IMR-90 (cell line): ENCODE data around the gene MTHFS. TPM values are rescaled to one million over a fixed set of nuclear protein-coding genes. Genes with fewer than 3 reads are reported as not detected.

Source experiments
- ATAC-seq: fragments of 200-7000 bp; cut with Tn5 transposase; 2 replicates; pipeline ENCODE4 v1.9.1; 2020; ENCODE audit warnings: low read depth, mild to moderate bottlenecking, moderate library complexity
- BruUV-seq: library from RNA; stranded (reverse); fragments of 400-500 nt; replicated peaks from 2 replicates; lab custom pipeline; 2021; lab: Mats Ljungman, UMichigan
- CTCF ChIA-PET: fragments of 300-600 bp; formaldehyde crosslinking; extraction: SDS; loops from one replicate; lab custom pipeline; 2021; ENCODE audit warnings: antibody characterized with exemption; lab: Yijun Ruan, JAX
- POLR2A ChIA-PET: fragments of 300-600 bp; sonication (Branson Sonifier 250); formaldehyde crosslinking; loops from one replicate; lab custom pipeline; 2022; ENCODE audit warnings: antibody characterized with exemption; ENCODE audit not compliant: unreplicated experiment; lab: Charles Lee
- DNase-seq: peaks from one replicate; pipeline ENCODE4 v3.0.0; 2013
- H2AFZ ChIP-seq: replicated peaks from 2 replicates; pipeline ENCODE3; 2013; ENCODE audit warnings: low read length, mild to moderate bottlenecking; ENCODE audit not compliant: poor library complexity
- H2AK5ac ChIP-seq: 2 replicates; pipeline ENCODE4 v1.6.1; 2013; ENCODE audit warnings: low read depth, low read length, inconsistent platforms
- H2AK9ac ChIP-seq: replicated peaks from 2 replicates; pipeline ENCODE3; 2013; ENCODE audit warnings: mild to moderate bottlenecking, low read depth, low read length, moderate library complexity; ENCODE audit not compliant: poor library complexity
- H2BK120ac ChIP-seq: 2 replicates; pipeline ENCODE4 v1.6.1; 2013; ENCODE audit warnings: low read depth, low read length, inconsistent platforms
- H2BK15ac ChIP-seq: 3 replicates; pipeline ENCODE4 v1.6.1; 2013; ENCODE audit warnings: low read depth, low read length, inconsistent platforms
- H2BK20ac ChIP-seq: 2 replicates; pipeline ENCODE4 v1.6.1; 2013; ENCODE audit warnings: low read depth, mild to moderate bottlenecking, inconsistent platforms, low read length, moderate library complexity
- H2BK5ac ChIP-seq: 2 replicates; pipeline ENCODE4 v1.6.1; 2013; ENCODE audit warnings: mild to moderate bottlenecking, low read depth, low read length, inconsistent platforms; ENCODE audit not compliant: poor library complexity, severe bottlenecking
- H3K14ac ChIP-seq: replicated peaks from 2 replicates; pipeline ENCODE4 v1.6.1; 2013; ENCODE audit warnings: low read depth, low read length, inconsistent platforms
- H3K18ac ChIP-seq: 2 replicates; pipeline ENCODE4 v1.6.1; 2013; ENCODE audit warnings: low read depth, low read length, control low read depth
- H3K23ac ChIP-seq: 2 replicates; pipeline ENCODE4 v1.6.1; 2013; ENCODE audit warnings: low read depth, low read length, inconsistent platforms
- H3K27ac ChIP-seq: 2 replicates; pipeline ENCODE4 v1.5.1; 2013; ENCODE audit warnings: mild to moderate bottlenecking, control low read depth, low read length; ENCODE audit not compliant: insufficient read depth
- H3K27me3 ChIP-seq: 2 replicates; pipeline ENCODE4 v1.6.1; 2013; ENCODE audit warnings: low read length; ENCODE audit not compliant: control insufficient read depth, insufficient read depth
- H3K36me3 ChIP-seq: 2 replicates; pipeline ENCODE4 v1.6.1; 2013; ENCODE audit warnings: low read length, mixed read lengths; ENCODE audit not compliant: control insufficient read depth, insufficient read depth
- H3K4ac ChIP-seq: 2 replicates; pipeline ENCODE4 v1.6.1; 2013; ENCODE audit warnings: low read depth, low read length, inconsistent platforms
- H3K4me1 ChIP-seq: 2 replicates; pipeline ENCODE4 v1.6.1; 2013; ENCODE audit warnings: low read length, mixed read lengths; ENCODE audit not compliant: control insufficient read depth, insufficient read depth
- H3K4me2 ChIP-seq: 2 replicates; pipeline ENCODE4 v1.6.1; 2013; ENCODE audit warnings: low read depth, mild to moderate bottlenecking, control low read depth, low read length, moderate library complexity
- H3K4me3 ChIP-seq: 2 replicates; pipeline ENCODE4 v1.5.1; 2013; ENCODE audit warnings: low read depth, mild to moderate bottlenecking, control low read depth, low read length, moderate library complexity; ENCODE audit not compliant: insufficient read depth
- H3K56ac ChIP-seq: 2 replicates; pipeline ENCODE4 v1.6.1; 2013; ENCODE audit warnings: low read length, inconsistent platforms; ENCODE audit not compliant: insufficient read depth; ENCODE audit errors: extremely low read depth
- H3K79me1 ChIP-seq, 2 experiments: 2 replicates each; pipeline ENCODE4 v1.6.1; 2013; ENCODE audit warnings: low read length in 2 of 2, inconsistent platforms in 1 of 2, low read depth in 1 of 2
- H3K9ac ChIP-seq: 2 replicates; pipeline ENCODE4 v1.6.1; 2013; ENCODE audit warnings: low read depth, low read length, control low read depth
- H3K9me1 ChIP-seq: 2 replicates; pipeline ENCODE4 v1.6.1; 2013; ENCODE audit warnings: low read length, inconsistent platforms; ENCODE audit not compliant: insufficient read depth
- H3K9me3 ChIP-seq: 2 replicates; pipeline ENCODE4 v1.6.1; 2013; ENCODE audit warnings: low read length; ENCODE audit not compliant: control insufficient read depth, insufficient read depth
- H4K20me1 ChIP-seq: 2 replicates; pipeline ENCODE4 v1.6.1; 2013; ENCODE audit warnings: low read length, inconsistent platforms; ENCODE audit not compliant: insufficient read depth
- H4K5ac ChIP-seq: 2 replicates; pipeline ENCODE4 v1.6.1; 2013; ENCODE audit warnings: mild to moderate bottlenecking, low read depth, low read length, control low read depth
- H4K8ac ChIP-seq, 2 experiments: 2 replicates each; pipeline ENCODE4 v1.6.1; 2013; ENCODE audit warnings: low read depth in 2 of 2, low read length in 2 of 2, control low read depth in 1 of 2, inconsistent platforms in 1 of 2
- H4K91ac ChIP-seq: 2 replicates; pipeline ENCODE4 v1.6.1; 2013; ENCODE audit warnings: low read depth, low read length, inconsistent platforms; ENCODE audit not compliant: insufficient read depth
- BHLHE40 ChIP-seq: fragments of 150-350 bp; IDR thresholded peaks from 2 replicates; pipeline ENCODE4 v1.6.1; 2016; ENCODE audit warnings: mild to moderate bottlenecking, low read depth, low read length
- CTCF ChIP-seq: conservative IDR thresholded peaks from 2 replicates; pipeline ENCODE4 v1.5.1; 2012; ENCODE audit warnings: mild to moderate bottlenecking, low read depth, low read length, improper control_type of control experiment
- FOS ChIP-seq: fragments of 150-350 bp; IDR thresholded peaks from 2 replicates; pipeline ENCODE4 v1.6.1; 2016; ENCODE audit warnings: low read depth, low read length
- MAFK ChIP-seq: IDR thresholded peaks from 2 replicates; pipeline ENCODE4 v1.6.1; 2012; ENCODE audit warnings: low read depth, low read length, improper control_type of control experiment
- MAZ ChIP-seq: IDR thresholded peaks from 2 replicates; pipeline ENCODE4 v1.6.1; 2012; ENCODE audit warnings: low read depth, mild to moderate bottlenecking, low read length, improper control_type of control experiment, moderate library complexity, borderline replicate concordance
- RAD21 ChIP-seq: IDR thresholded peaks from 2 replicates; pipeline ENCODE4 v1.6.1; 2012; ENCODE audit warnings: low read length, improper control_type of control experiment
- RCOR1 ChIP-seq: IDR thresholded peaks from 2 replicates; pipeline ENCODE4 v1.6.1; 2012; ENCODE audit warnings: mild to moderate bottlenecking, low read length, improper control_type of control experiment; ENCODE audit not compliant: insufficient replicate concordance
- USF2 ChIP-seq: fragments of 150-350 bp; IDR thresholded peaks from 2 replicates; pipeline ENCODE4 v1.6.1; 2017; ENCODE audit warnings: mild to moderate bottlenecking, antibody characterized with exemption, low read length, low read depth
- WGBS, 2 experiments: methylation state at CpG; one replicate each; pipeline versions ENCODE4 v1.1.5 to v1.1.7; 2013; ENCODE audit warnings: missing lambda C conversion rate in 2 of 2; ENCODE audit not compliant: insufficient read length in 1 of 2; ENCODE audit errors: extremely low coverage in 2 of 2; 5-methylcytosine and 5-hydroxymethylcytosine counted together
- dilution Hi-C: fragments of 300-500 bp; cut with HindIII; formaldehyde crosslinking; loops from one replicate; pipeline ENCODE4 v1.14.3; 2018; ENCODE audit warnings: low sequenced_read_pairs; ENCODE audit not compliant: unreplicated experiment
- in situ Hi-C: fragments of 300-500 bp; cut with MboI; formaldehyde crosslinking; loops from 3 replicates; pipeline ENCODE4 v1.14.3; 2019; ENCODE audit warnings: low sequenced_read_pairs, inconsistent platforms, mixed read lengths
- intact Hi-C: fragments of 100-400 bp; cut with micrococcal nuclease; formaldehyde crosslinking; loops from 2 replicates; pipeline ENCODE4 v1.10.0; 2022
- polyA plus RNA-seq, 3 experiments: library from polyadenylated mRNA; depleted of rRNA; stranded (reverse); fragments of >200 nt; gene quantifications; 2 replicates each; pipeline ENCODE4 v1.2.3, GENCODE V29; 2012; ENCODE audit warnings: low replicate concordance in 1 of 3
- total RNA-seq: library from RNA; depleted of rRNA; stranded (reverse); fragments of >200 nt; gene quantifications from 2 replicates; pipeline ENCODE4 v1.2.3, GENCODE V29; 2012

MTHFS gene
- total and polyA plus RNA-seq, 2 of the 4 experiments (the other 2 are of a cell fraction) = 5.5 to 6.3 TPM

GRCh38 chr15:79815468-79815867, 81.3 kb downstream of the MTHFS start:
- H2AK5ac ChIP-seq = no peak overlapping the region
- no peaks in the 10 kb centered on the region for H4K20me1 ChIP-seq
- no peaks in the 10 kb centered on the region for H3K9me3 ChIP-seq
- H2BK15ac ChIP-seq = no peak overlapping the region
- H4K8ac ChIP-seq = no peak overlapping the region
- no peaks in the 10 kb centered on the region for H3K79me1 ChIP-seq
- H3K4ac ChIP-seq = no peak overlapping the region
- ATAC-seq (no peak), DNase-seq (no peak)
- no peak overlapping the region for H4K91ac ChIP-seq
- H3K4me1 ChIP-seq = no peaks in the 10 kb centered on the region; the same call in 1 of the 2 replicates
- H3K9ac ChIP-seq = no peak overlapping the region
- ChIA-PET POLR2A (no interaction called here), CTCF (no interaction called here)
- no peak overlapping the region for H3K18ac ChIP-seq
- H3K9me1 ChIP-seq = no peaks in the 10 kb centered on the region
- no peak overlapping the region for H2BK120ac ChIP-seq
- 69% methylated on average over 2 of the region's 5 CpGs; no CpG with 5 or more reads in 1 of the 2 experiments for WGBS, 2 experiments
- H3K36me3 ChIP-seq = no peaks in the 10 kb centered on the region
- no peak overlapping the region for H3K4me3 ChIP-seq
- no peak overlapping the region for H2AK9ac ChIP-seq
- BruUV-seq = no TSS peak
- dilution Hi-C loops (no loop called here), in situ Hi-C loops (no loop called here), intact Hi-C loops (no loop called here)
- no peak overlapping the region for H2AFZ ChIP-seq
- H2BK5ac ChIP-seq = no peak overlapping the region
- H3K4me2 ChIP-seq = no peak overlapping the region
- TF ChIP-seq FOS (no peak), RAD21 (no peak), BHLHE40 (no peak), MAZ (no peak), CTCF (no peak), RCOR1 (no peak), USF2 (no peak), MAFK (no peak)
- peaks cover 8% of the 10 kb centered on the region for H3K27me3 ChIP-seq
- no peak overlapping the region for H3K14ac ChIP-seq
- no peak overlapping the region for H3K56ac ChIP-seq
- no peak overlapping the region for H3K27ac ChIP-seq
- H3K23ac ChIP-seq = no peak overlapping the region
- no peak overlapping the region for H2BK20ac ChIP-seq
- no peak overlapping the region for H4K5ac ChIP-seq
